HCT116 (cell line): ENCODE measurements around the gene H6PD. TPM values are rescaled to one million over a fixed set of nuclear protein-coding genes. Genes with fewer than 3 reads are reported as not detected.

ENCODE experiments used
- ATAC-seq: fragments of 200-7000 bp; cut with Tn5 transposase; 2 replicates; pipeline ENCODE4 v1.9.1; 2020; ENCODE audit warnings: mild to moderate bottlenecking, moderate library complexity
- BruUV-seq: library from RNA; stranded (reverse); fragments of 400-500 nt; replicated peaks from 2 replicates; lab custom pipeline; 2021; lab: Mats Ljungman, UMichigan
- CTCF ChIA-PET: fragments of 300-600 bp; sonication (Branson Sonifier 250); formaldehyde crosslinking; loops from one replicate; lab custom pipeline; 2021; ENCODE audit warnings: antibody characterized with exemption; lab: Charles Lee
- POLR2A ChIA-PET: fragments of 300-600, 350-600 bp; sonication (Branson Sonifier 250); formaldehyde crosslinking; loops from one replicate; lab custom pipeline; 2021; ENCODE audit warnings: antibody characterized with exemption; lab: Charles Lee
- RAD21 ChIA-PET, 2 experiments: fragments of 300-600 bp; sonication (Branson Sonifier 250); formaldehyde crosslinking; loops; one replicate each; lab custom pipeline; 2023; ENCODE audit warnings: low total read pairs in 2 of 2; ENCODE audit not compliant: uncharacterized antibody in 2 of 2, unreplicated experiment in 2 of 2, low non-redundant PET in 1 of 2; lab: Charles Lee
- DNase-seq: peaks from one replicate; pipeline ENCODE4 v3.0.0-alpha.2; 2010; ENCODE audit warnings: low read depth, low spot score
- H2AFZ ChIP-seq: fragments of 200-600 bp; shearing (Covaris generic), sonication (generic); 2 replicates; pipeline ENCODE4 v1.6.1; 2017; ENCODE audit warnings: low read depth, mixed run types, mixed read lengths, antibody characterized with exemption, low read length; ENCODE audit not compliant: poor library complexity, severe bottlenecking
- H3K27ac ChIP-seq: 2 replicates; pipeline ENCODE4 v1.5.1; 2012; ENCODE audit warnings: low read depth, low read length
- H3K27me3 ChIP-seq: fragments of 200-600 bp; sonication (generic); 2 replicates; pipeline ENCODE4 v1.6.1; 2016; ENCODE audit warnings: mixed run types, low read length, mixed read lengths; ENCODE audit not compliant: insufficient read depth
- H3K36me3 ChIP-seq, 2 experiments: fragments of 200-500 bp in 1 of 2; fragments of 200-600 bp in 1 of 2; sonication (Bioruptor generic) in 1 of 2; sonication (generic) in 1 of 2; 2 replicates each; pipeline versions ENCODE4 v1.5.1 to v1.6.1; 2014 to 2016; ENCODE audit warnings: low read length in 2 of 2, inconsistent platforms in 1 of 2, mixed read lengths in 1 of 2, mixed run types in 1 of 2; ENCODE audit not compliant: insufficient read depth in 2 of 2, control insufficient read depth in 1 of 2
- H3K4me1 ChIP-seq, 2 experiments: fragments of 200-600 bp in 1 of 2; sonication (generic) in 1 of 2; 2 replicates each; pipeline versions ENCODE4 v1.5.1 to v1.6.1; 2012 to 2017; ENCODE audit warnings: low read length in 2 of 2, inconsistent platforms in 1 of 2, mild to moderate bottlenecking in 1 of 2, mixed read lengths in 1 of 2, mixed run types in 1 of 2, moderate library complexity in 1 of 2; ENCODE audit not compliant: insufficient read depth in 2 of 2, control insufficient read depth in 1 of 2
- H3K4me2 ChIP-seq: fragments of 200-600 bp; sonication (generic); 2 replicates; pipeline ENCODE4 v1.6.1; 2017; ENCODE audit warnings: mixed run types, low read length, mixed read lengths
- H3K4me3 ChIP-seq, 2 experiments: fragments of 200-600 bp in 1 of 2; sonication (generic) in 1 of 2; replicated peaks in 1 of 2; 2 replicates each; pipeline ENCODE4 v1.5.1; 2011 to 2016; ENCODE audit warnings: low read length in 2 of 2, control low read depth in 1 of 2, low read depth in 1 of 2, mild to moderate bottlenecking in 1 of 2, mixed read lengths in 1 of 2, mixed run types in 1 of 2
- H3K79me2 ChIP-seq: fragments of 200-600 bp; sonication (generic); 2 replicates; pipeline ENCODE4 v1.6.1; 2017; ENCODE audit warnings: mild to moderate bottlenecking, mixed run types, low read length, moderate library complexity, mixed read lengths; ENCODE audit not compliant: insufficient read depth
- H3K9ac ChIP-seq: fragments of 200-600 bp; sonication (generic); 2 replicates; pipeline ENCODE4 v1.6.1; 2016; ENCODE audit warnings: low read length, mixed read lengths
- H3K9me2 ChIP-seq: fragments of 200-600 bp; sonication (generic), shearing (Covaris generic); 2 replicates; pipeline ENCODE4 v1.6.1; 2017; ENCODE audit warnings: mixed run types, mild to moderate bottlenecking, moderate library complexity; ENCODE audit not compliant: insufficient read depth
- H3K9me3 ChIP-seq, 2 experiments: fragments of 200-500 bp in 1 of 2; fragments of 200-600 bp in 1 of 2; sonication (Bioruptor generic) in 1 of 2; sonication (generic) in 1 of 2; 2 replicates each; pipeline ENCODE4 v1.6.1; 2014 to 2017; ENCODE audit warnings: low read length in 2 of 2, mixed read lengths in 2 of 2, inconsistent platforms in 1 of 2, low read depth in 1 of 2, mild to moderate bottlenecking in 1 of 2, mixed run types in 1 of 2, moderate library complexity in 1 of 2; ENCODE audit not compliant: control insufficient read depth in 1 of 2, insufficient read depth in 1 of 2
- H4K20me1 ChIP-seq: fragments of 200-600 bp; sonication (generic), shearing (Covaris generic); 2 replicates; pipeline ENCODE4 v1.6.1; 2017; ENCODE audit warnings: mixed run types, mild to moderate bottlenecking, moderate library complexity; ENCODE audit not compliant: insufficient read depth
- CEBPB ChIP-seq: IDR thresholded peaks from 2 replicates; pipeline ENCODE4 v1.6.1; 2012; ENCODE audit warnings: low read depth
- ELF1 ChIP-seq: IDR thresholded peaks from 2 replicates; pipeline ENCODE4 v1.6.1; 2012; ENCODE audit warnings: low read depth, borderline replicate concordance
- EZH2 ChIP-seq: fragments of 200-600 bp; sonication (generic); IDR thresholded peaks from 2 replicates; pipeline ENCODE4 v1.6.1; 2017; ENCODE audit warnings: antibody characterized with exemption, mixed run types
- EZH2phosphoT487 ChIP-seq: fragments of 200-600 bp; IDR thresholded peaks from 2 replicates; pipeline ENCODE4 v1.6.1; 2018; ENCODE audit warnings: antibody characterized with exemption, borderline replicate concordance
- FOSL1 ChIP-seq: IDR thresholded peaks from 2 replicates; pipeline ENCODE4 v1.6.1; 2012; ENCODE audit warnings: low read depth
- JUND ChIP-seq: IDR thresholded peaks from 2 replicates; pipeline ENCODE4 v1.6.1; 2012
- MAX ChIP-seq: IDR thresholded peaks from 2 replicates; pipeline ENCODE4 v1.6.1; 2012
- POLR2AphosphoS5 ChIP-seq: IDR thresholded peaks from 2 replicates; pipeline ENCODE4 v1.6.1; 2011; ENCODE audit warnings: mild to moderate bottlenecking, low read depth, low read length, moderate library complexity
- RAD21 ChIP-seq: IDR thresholded peaks from 2 replicates; pipeline ENCODE4 v1.6.1; 2012; ENCODE audit warnings: low read depth, mild to moderate bottlenecking
- REST ChIP-seq: IDR thresholded peaks from 2 replicates; pipeline ENCODE4 v1.6.1; 2012; ENCODE audit warnings: low read depth
- SP1 ChIP-seq: IDR thresholded peaks from 2 replicates; pipeline ENCODE4 v1.6.1; 2012; ENCODE audit warnings: low read depth
- SRF ChIP-seq: IDR thresholded peaks from 2 replicates; pipeline ENCODE4 v1.6.1; 2012; ENCODE audit warnings: low read depth
- TCF7L2 ChIP-seq: IDR thresholded peaks from 2 replicates; pipeline ENCODE4 v1.7.0; 2011; ENCODE audit warnings: borderline replicate concordance, inconsistent platforms; ENCODE audit not compliant: insufficient read depth, insufficient read length; ENCODE audit errors: extremely low read depth
- YY1 ChIP-seq: IDR thresholded peaks from 2 replicates; pipeline ENCODE4 v1.6.1; 2011; ENCODE audit warnings: low read length, low read depth, moderate library complexity, mild to moderate bottlenecking; ENCODE audit not compliant: insufficient replicate concordance; ENCODE audit errors: extremely low read depth
- ZFX ChIP-seq: fragments of 450-650 bp; IDR thresholded peaks from 2 replicates; pipeline ENCODE4 v1.6.1; 2017
- ZNF274 ChIP-seq: fragments of 200-500 bp; sonication (Bioruptor generic); IDR thresholded peaks from 2 replicates; pipeline ENCODE4 v1.6.1; 2014; ENCODE audit warnings: mild to moderate bottlenecking, low read depth, low read length, inconsistent platforms
- intact Hi-C: fragments of 100-400 bp; cut with micrococcal nuclease; formaldehyde crosslinking; loops from 2 replicates; pipeline ENCODE4 v1.10.0; 2022
- total RNA-seq: library from RNA; stranded (reverse); gene quantifications from one replicate; pipeline ENCODE4 v1.2.1, GENCODE V29; 2021; ENCODE audit not compliant: unreplicated experiment
- TF ChIP-seq, protein P1 (sequence below), 3 experiments: fragments of 200-600 bp in 1 of 3; sonication (generic) in 1 of 3; IDR thresholded peaks in 2 of 3; conservative IDR thresholded peaks in 1 of 3; 2 replicates each; pipeline ENCODE4 v1.5.1; 2012 to 2017; ENCODE audit warnings: low read depth in 2 of 3, low read length in 2 of 3, antibody characterized with exemption in 1 of 3, borderline replicate concordance in 1 of 3, control low read depth in 1 of 3, mild to moderate bottlenecking in 1 of 3, mixed read lengths in 1 of 3, mixed run types in 1 of 3, moderate library complexity in 1 of 3; ENCODE audit not compliant: insufficient read depth in 1 of 3

Gene H6PD
- total RNA-seq, 1 experiment from 2014 or later, result 16.2 TPM

DNA sequence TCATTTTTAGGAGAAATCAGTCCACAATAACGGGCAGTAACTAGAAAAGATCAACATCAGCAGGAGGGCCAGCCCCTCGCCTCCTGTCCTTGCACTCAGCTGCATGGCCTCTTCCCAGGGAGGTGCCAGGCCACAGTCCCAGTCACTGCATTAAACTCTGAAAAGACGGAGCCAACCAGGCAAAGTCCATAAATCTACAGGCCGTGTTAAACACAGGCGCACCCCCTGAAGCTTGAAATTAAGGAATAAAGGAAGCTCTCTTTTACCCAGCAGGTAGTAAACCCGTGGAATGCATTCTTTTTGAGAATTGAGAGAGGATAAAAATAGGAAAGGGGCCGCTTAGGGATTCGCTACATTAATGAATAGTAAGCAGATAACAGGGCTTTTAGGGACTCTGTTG, 18.4 kb downstream of the H6PD start:
- H3K9me3 ChIP-seq, result peaks cover 0 to 2% of the 10 kb centered on the region in 2 experiments; a peak in 1 of 4 replicates
- H3K9me2 ChIP-seq, result no peaks in the 10 kb centered on the region
- H2AFZ ChIP-seq, result no peak overlapping the region
- TF ChIP-seq SP1, result no peak
- TF ChIP-seq TCF7L2, result no peak
- TF ChIP-seq REST, result no peak
- no peak for TF ChIP-seq FOSL1
- TF ChIP-seq ZNF274, result no peak
- no peak for TF ChIP-seq YY1
- TF ChIP-seq ELF1, result no peak
- TF ChIP-seq SRF, result no peak
- no peak for TF ChIP-seq ZFX
- no peak for TF ChIP-seq JUND
- TF ChIP-seq RAD21, result no peak
- TF ChIP-seq CEBPB, result no peak
- TF ChIP-seq MAX, result no peak
- TF ChIP-seq, protein P1, sequence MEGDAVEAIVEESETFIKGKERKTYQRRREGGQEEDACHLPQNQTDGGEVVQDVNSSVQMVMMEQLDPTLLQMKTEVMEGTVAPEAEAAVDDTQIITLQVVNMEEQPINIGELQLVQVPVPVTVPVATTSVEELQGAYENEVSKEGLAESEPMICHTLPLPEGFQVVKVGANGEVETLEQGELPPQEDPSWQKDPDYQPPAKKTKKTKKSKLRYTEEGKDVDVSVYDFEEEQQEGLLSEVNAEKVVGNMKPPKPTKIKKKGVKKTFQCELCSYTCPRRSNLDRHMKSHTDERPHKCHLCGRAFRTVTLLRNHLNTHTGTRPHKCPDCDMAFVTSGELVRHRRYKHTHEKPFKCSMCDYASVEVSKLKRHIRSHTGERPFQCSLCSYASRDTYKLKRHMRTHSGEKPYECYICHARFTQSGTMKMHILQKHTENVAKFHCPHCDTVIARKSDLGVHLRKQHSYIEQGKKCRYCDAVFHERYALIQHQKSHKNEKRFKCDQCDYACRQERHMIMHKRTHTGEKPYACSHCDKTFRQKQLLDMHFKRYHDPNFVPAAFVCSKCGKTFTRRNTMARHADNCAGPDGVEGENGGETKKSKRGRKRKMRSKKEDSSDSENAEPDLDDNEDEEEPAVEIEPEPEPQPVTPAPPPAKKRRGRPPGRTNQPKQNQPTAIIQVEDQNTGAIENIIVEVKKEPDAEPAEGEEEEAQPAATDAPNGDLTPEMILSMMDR (IDR thresholded peaks at IDR 0.05 in 2 of 3, conservative IDR thresholded peaks at IDR 0.05 in 1 of 3; ENCODE audit: borderline replicate concordance in 1 of 3, insufficient read depth in 1 of 3, low read depth in 2 of 3, low read length in 2 of 3), result no peak
- TF ChIP-seq EZH2, result no peak
- no peak for TF ChIP-seq POLR2AphosphoS5
- no peak for TF ChIP-seq EZH2phosphoT487
- DNase-seq (no peak), ATAC-seq (no peak)
- no peaks in the 10 kb centered on the region for H3K4me1 ChIP-seq
- ChIA-PET CTCF (interaction anchor here (2.4 kb wide), 1 partner anchor 14 kb away, joined by 9 read pairs; no protein-coding TSS in a partner anchor), RAD21 (no interaction called here), POLR2A (no interaction called here)
- no peaks in the 10 kb centered on the region for H4K20me1 ChIP-seq
- intact Hi-C loops, result no loop called here
- no peak overlapping the region for H3K9ac ChIP-seq
- no peaks in the 10 kb centered on the region for H3K36me3 ChIP-seq
- no peak overlapping the region for H3K27ac ChIP-seq
- no peaks in the 10 kb centered on the region for H3K79me2 ChIP-seq
- no peaks in the 10 kb centered on the region for H3K27me3 ChIP-seq
- BruUV-seq, result no TSS peak
- H3K4me3 ChIP-seq, result no peak overlapping the region
- no peak overlapping the region for H3K4me2 ChIP-seq
